MM.1S (cell line): Measurements from ENCODE around the gene C2orf78.

Source experiments
- DNase-seq: peaks from one replicate; pipeline ENCODE4 v3.0.0-alpha.2; 2015
- H2AFZ ChIP-seq: fragments of 300-600 bp; sonication (generic); 2 replicates; pipeline ENCODE4 v1.6.0; 2016; ENCODE audit warnings: antibody characterized with exemption, low read length
- H3F3A ChIP-seq: fragments of 300-600 bp; sonication (generic); 2 replicates; pipeline ENCODE4 v1.6.1; 2016; ENCODE audit warnings: mild to moderate bottlenecking, antibody characterized with exemption, low read length, moderate library complexity, mixed read lengths; ENCODE audit not compliant: insufficient read depth
- H3K27ac ChIP-seq: fragments of 300-600 bp; sonication (generic); 2 replicates; pipeline ENCODE4 v1.5.1; 2016; ENCODE audit warnings: mild to moderate bottlenecking, low read length
- H3K27me3 ChIP-seq: fragments of 300-600 bp; sonication (generic); replicated peaks from 2 replicates; pipeline ENCODE4 v1.6.0; 2016; ENCODE audit warnings: low read length; ENCODE audit not compliant: insufficient read depth
- H3K36me3 ChIP-seq: fragments of 300-600 bp; sonication (generic); replicated peaks from 2 replicates; pipeline ENCODE4 v1.6.1; 2016; ENCODE audit warnings: mild to moderate bottlenecking, low read length, mixed read lengths; ENCODE audit not compliant: insufficient read depth
- H3K4me1 ChIP-seq: fragments of 300-600 bp; sonication (generic); 2 replicates; pipeline ENCODE4 v1.6.1; 2016; ENCODE audit warnings: low read length, mixed read lengths
- H3K4me2 ChIP-seq: fragments of 300-600 bp; sonication (generic); 2 replicates; pipeline ENCODE4 v1.6.0; 2016; ENCODE audit warnings: low read depth, low read length
- H3K4me3 ChIP-seq: fragments of 300-600 bp; sonication (generic); 2 replicates; pipeline ENCODE4 v1.5.1; 2016; ENCODE audit warnings: low read length, mixed read lengths
- H3K79me2 ChIP-seq: fragments of 300-600 bp; sonication (generic); 2 replicates; pipeline ENCODE4 v1.6.1; 2016; ENCODE audit warnings: mixed run types, low read length, mixed read lengths
- H3K9ac ChIP-seq: fragments of 300-600 bp; sonication (generic); 2 replicates; pipeline ENCODE4 v1.6.1; 2016; ENCODE audit warnings: low read length, mixed read lengths
- H3K9me2 ChIP-seq: fragments of 300-600 bp; sonication (generic); replicated peaks from 2 replicates; pipeline ENCODE4 v1.6.1; 2016; ENCODE audit warnings: mild to moderate bottlenecking, low read length, mixed read lengths; ENCODE audit not compliant: insufficient read depth
- H3K9me3 ChIP-seq: fragments of 300-600 bp; sonication (generic); replicated peaks from 2 replicates; pipeline ENCODE4 v1.6.1; 2016; ENCODE audit warnings: mild to moderate bottlenecking, low read length, mixed read lengths; ENCODE audit not compliant: insufficient read depth
- H4K20me1 ChIP-seq: fragments of 300-600 bp; sonication (generic); 2 replicates; pipeline ENCODE4 v1.6.1; 2016; ENCODE audit warnings: mild to moderate bottlenecking, low read length, moderate library complexity, mixed read lengths; ENCODE audit not compliant: insufficient read depth
- EZH2 ChIP-seq: fragments of 300-600 bp; sonication (generic); optimal IDR thresholded peaks from 2 replicates; pipeline ENCODE3; 2017; ENCODE audit warnings: low read depth, mild to moderate bottlenecking, antibody characterized with exemption, low read length, mixed read lengths
- EZH2phosphoT487 ChIP-seq: fragments of 300-600 bp; sonication (generic); IDR thresholded peaks from 2 replicates; pipeline ENCODE4 v1.6.1; 2018; ENCODE audit warnings: antibody characterized with exemption, low read length
- TF ChIP-seq, protein P1 (sequence below): fragments of 300-600 bp; sonication (generic); IDR thresholded peaks from 2 replicates; pipeline ENCODE4 v1.5.1; 2016; ENCODE audit warnings: antibody characterized with exemption, low read length, mixed read lengths

Gene C2orf78

GRCh38 chr2:73852020-73852419, 68.0 kb downstream of the C2orf78 start:
- no peaks in the 10 kb centered on the region for H3K9me3 ChIP-seq
- no peaks in the 10 kb centered on the region for H4K20me1 ChIP-seq
- H2AFZ ChIP-seq = no peak overlapping the region
- DNase-seq = no peak
- peaks cover 6% of the 10 kb centered on the region; the same call in 1 of the 2 replicates for H3K4me1 ChIP-seq
- H3K9me2 ChIP-seq = no peaks in the 10 kb centered on the region
- TF ChIP-seq, protein P1, sequence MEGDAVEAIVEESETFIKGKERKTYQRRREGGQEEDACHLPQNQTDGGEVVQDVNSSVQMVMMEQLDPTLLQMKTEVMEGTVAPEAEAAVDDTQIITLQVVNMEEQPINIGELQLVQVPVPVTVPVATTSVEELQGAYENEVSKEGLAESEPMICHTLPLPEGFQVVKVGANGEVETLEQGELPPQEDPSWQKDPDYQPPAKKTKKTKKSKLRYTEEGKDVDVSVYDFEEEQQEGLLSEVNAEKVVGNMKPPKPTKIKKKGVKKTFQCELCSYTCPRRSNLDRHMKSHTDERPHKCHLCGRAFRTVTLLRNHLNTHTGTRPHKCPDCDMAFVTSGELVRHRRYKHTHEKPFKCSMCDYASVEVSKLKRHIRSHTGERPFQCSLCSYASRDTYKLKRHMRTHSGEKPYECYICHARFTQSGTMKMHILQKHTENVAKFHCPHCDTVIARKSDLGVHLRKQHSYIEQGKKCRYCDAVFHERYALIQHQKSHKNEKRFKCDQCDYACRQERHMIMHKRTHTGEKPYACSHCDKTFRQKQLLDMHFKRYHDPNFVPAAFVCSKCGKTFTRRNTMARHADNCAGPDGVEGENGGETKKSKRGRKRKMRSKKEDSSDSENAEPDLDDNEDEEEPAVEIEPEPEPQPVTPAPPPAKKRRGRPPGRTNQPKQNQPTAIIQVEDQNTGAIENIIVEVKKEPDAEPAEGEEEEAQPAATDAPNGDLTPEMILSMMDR = no peak
- TF ChIP-seq EZH2 (no peak), EZH2phosphoT487 (no peak)
- H3K36me3 ChIP-seq = 0 out of 2 replicates have a peak, but pooled peaks cover 3% of the 10 kb centered on the region
- H3K9ac ChIP-seq = no peak overlapping the region
- H3K4me2 ChIP-seq = no peak overlapping the region
- H3K27ac ChIP-seq = no peak overlapping the region
- H3K27me3 ChIP-seq = no peaks in the 10 kb centered on the region
- no peaks in the 10 kb centered on the region for H3F3A ChIP-seq
- H3K79me2 ChIP-seq = no peaks in the 10 kb centered on the region
- no peak overlapping the region for H3K4me3 ChIP-seq

GRCh38 chr2:73855526-73855925, 71.5 kb downstream of the C2orf78 start:
- Histone ChIP-seq H3K4me2 (no peak overlapping the region), H3K27ac (no peak overlapping the region), H4K20me1 (no peaks in the 10 kb centered on the region), H3K4me1 (peaks cover 6% of the 10 kb centered on the region; the same call in 1 of the 2 replicates), H3K9me3 (no peaks in the 10 kb centered on the region), H3F3A (no peaks in the 10 kb centered on the region), H2AFZ (no peak overlapping the region), H3K36me3 (peaks cover 3% of the 10 kb centered on the region; the same call in 1 of the 2 replicates), H3K79me2 (no peaks in the 10 kb centered on the region), H3K9me2 (no peaks in the 10 kb centered on the region), H3K27me3 (no peaks in the 10 kb centered on the region), H3K9ac (no peak overlapping the region), H3K4me3 (no peak overlapping the region)
- TF ChIP-seq EZH2 = no peak
- TF ChIP-seq, protein P1 = no peak
- no peak for TF ChIP-seq EZH2phosphoT487
- DNase-seq = no peak

GRCh38 chr2:73856214-73856613, 72.2 kb downstream of the C2orf78 start:
- no peaks in the 10 kb centered on the region for H3K79me2 ChIP-seq
- no peaks in the 10 kb centered on the region for H4K20me1 ChIP-seq
- no peak overlapping the region for H2AFZ ChIP-seq
- no peaks in the 10 kb centered on the region for H3K9me2 ChIP-seq
- no peak overlapping the region for H3K9ac ChIP-seq
- H3K9me3 ChIP-seq = no peaks in the 10 kb centered on the region
- no peak overlapping the region for H3K27ac ChIP-seq
- no peaks in the 10 kb centered on the region for H3K27me3 ChIP-seq
- H3K4me1 ChIP-seq = peaks cover 6% of the 10 kb centered on the region; the same call in 1 of the 2 replicates
- DNase-seq = no peak
- H3K4me3 ChIP-seq = no peak overlapping the region
- no peak overlapping the region for H3K4me2 ChIP-seq
- peaks cover 3% of the 10 kb centered on the region; the same call in 1 of the 2 replicates for H3K36me3 ChIP-seq
- H3F3A ChIP-seq = no peaks in the 10 kb centered on the region
- TF ChIP-seq, protein P1 = no peak
- no peak for TF ChIP-seq EZH2phosphoT487
- TF ChIP-seq EZH2 = no peak
